CD4-positive, alpha-beta memory T cell (primary cell): ENCODE data around the gene GALC. TPM values are rescaled to one million over a fixed set of nuclear protein-coding genes. Genes with fewer than 3 reads are reported as not detected.
A peak's percentile ranks its signal among the peaks of the same experiment; 100 is the strongest.

ENCODE experiments used
- CTCF ChIA-PET: fragments of 350-600 bp; sonication (Branson Sonifier 250); formaldehyde crosslinking; loops from one replicate; lab custom pipeline; 2021; ENCODE audit warnings: inconsistent platforms; ENCODE audit not compliant: partially characterized antibody; lab: Charles Lee
- POLR2A ChIA-PET: fragments of 350-600 bp; sonication (Branson Sonifier 250); formaldehyde crosslinking; loops from one replicate; lab custom pipeline; 2021; ENCODE audit not compliant: partially characterized antibody; lab: Charles Lee
- DNase-seq, 5 donors: peaks; one replicate each; pipeline versions ENCODE4 v3.0.0 to v3.0.0-alpha.2; 2020 to 2022; ENCODE audit warnings: mixed read lengths in 1 of 5
- H3K27ac ChIP-seq: one replicate; pipeline ENCODE4 v1.7.0; 2013; ENCODE audit warnings: low read depth, low read length
- H3K27me3 ChIP-seq: 2 replicates; pipeline ENCODE4 v1.7.0; 2013; ENCODE audit warnings: mild to moderate bottlenecking, low read length, moderate library complexity; ENCODE audit not compliant: insufficient read depth
- H3K36me3 ChIP-seq: 2 replicates; pipeline ENCODE4 v1.7.0; 2013; ENCODE audit warnings: mild to moderate bottlenecking, low read length, moderate library complexity; ENCODE audit not compliant: insufficient read depth
- H3K4me1 ChIP-seq: 2 replicates; pipeline ENCODE4 v1.7.0; 2013; ENCODE audit warnings: mild to moderate bottlenecking, low read length, moderate library complexity; ENCODE audit not compliant: insufficient read depth
- H3K4me3 ChIP-seq, 2 donors: one replicate each; pipeline ENCODE4 v1.7.0; 2013; ENCODE audit warnings: low read length in 2 of 2, mild to moderate bottlenecking in 1 of 2
- H3K9me3 ChIP-seq, 2 donors: one replicate each; pipeline ENCODE4 v1.7.0; 2013; ENCODE audit warnings: low read length in 2 of 2, control low read depth in 1 of 2; ENCODE audit not compliant: control insufficient read depth in 1 of 2
- H3K27ac Mint-ChIP-seq, 7 donors: one replicate each; pipeline ENCODE4 v1.8.0; 2020 to 2021; ENCODE audit warnings: mixed read lengths in 7 of 7, mild to moderate bottlenecking in 6 of 7, inconsistent platforms in 3 of 7, moderate library complexity in 3 of 7
- H3K27me3 Mint-ChIP-seq, 2 donors: one replicate each; pipeline ENCODE4 v1.8.0; 2020 to 2021; ENCODE audit warnings: mixed read lengths in 2 of 2
- H3K36me3 Mint-ChIP-seq, 2 donors: one replicate each; pipeline ENCODE4 v1.8.0; 2020 to 2021; ENCODE audit warnings: mixed read lengths in 2 of 2, inconsistent platforms in 1 of 2, mild to moderate bottlenecking in 1 of 2
- H3K4me1 Mint-ChIP-seq, 4 donors: one replicate each; pipeline ENCODE4 v1.8.0; 2020 to 2021; ENCODE audit warnings: mixed read lengths in 4 of 4, mild to moderate bottlenecking in 1 of 4
- H3K4me3 Mint-ChIP-seq, 8 donors: one replicate each; pipeline ENCODE4 v1.8.0; 2020 to 2021; ENCODE audit warnings: mixed read lengths in 8 of 8, mild to moderate bottlenecking in 7 of 8, moderate library complexity in 6 of 8, inconsistent platforms in 3 of 8
- H3K9me3 Mint-ChIP-seq, 8 donors: one replicate each; pipeline ENCODE4 v1.8.0; 2020 to 2021; ENCODE audit warnings: mixed read lengths in 8 of 8, mild to moderate bottlenecking in 5 of 8, inconsistent platforms in 3 of 8, moderate library complexity in 1 of 8
- intact Hi-C: fragments of 100-400 bp; cut with micrococcal nuclease; formaldehyde crosslinking; loops from one replicate; pipeline ENCODE4 v1.15.1; 2023
- polyA plus RNA-seq, 2 donors: library from polyadenylated mRNA; unstranded; fragments of 300-500 nt; fragmentation: Illumina TruSeq; gene quantifications; one replicate each; pipeline ENCODE4 v1.2.3, GENCODE V29; 2021
- total RNA-seq, 2 experiments: library from RNA; stranded (reverse); gene quantifications; one replicate each; pipeline ENCODE4 v1.2.3, GENCODE V29; 2021

GALC gene
- total and polyA plus RNA-seq, 4 experiments from 2014 or later = 23.4 to 28.7 (median 27.3) TPM

- Histone ChIP-seq H3K9me3 (no peaks in the 10 kb centered on the region), H3K4me1 (no peaks in the 10 kb centered on the region), H3K27ac (no peak overlapping the region), H3K4me3 (no peak overlapping the region), H3K27me3 (no peaks in the 10 kb centered on the region), H3K36me3 (peaks cover 8% of the 10 kb centered on the region)
- peaks cover 44 to 64% of the 10 kb centered on the region in 2 donors for H3K36me3 Mint-ChIP-seq
- H3K4me1 Mint-ChIP-seq = peaks cover 0 to 11% (median 3%) of the 10 kb centered on the region in 4 donors
- intact Hi-C loops = no loop called here
- peaks cover 0 to 2% (median 0%) of the 10 kb centered on the region in 8 donors for H3K9me3 Mint-ChIP-seq
- H3K4me3 Mint-ChIP-seq = no peak overlapping the region
- ChIA-PET POLR2A (interaction anchor here (1.3 kb wide), 1 partner anchor 26 kb away, joined by 4 read pairs; no protein-coding TSS in a partner anchor), CTCF (interaction anchor here (0.7 to 1.2 kb wide), 4 partner anchors 13 to 189 kb away, joined by 3 to 5 read pairs (median 3); partner anchors contain the start of gene GALC)
- no peak for DNase-seq
- peak overlapping the region in 1 of 7 donors; percentile 70 for H3K27ac Mint-ChIP-seq
- H3K27me3 Mint-ChIP-seq = no peaks in the 10 kb centered on the region
Observed at GRCh38 chr14:87979689-87980088, 13.3 kb downstream of the GALC start.

DNA sequence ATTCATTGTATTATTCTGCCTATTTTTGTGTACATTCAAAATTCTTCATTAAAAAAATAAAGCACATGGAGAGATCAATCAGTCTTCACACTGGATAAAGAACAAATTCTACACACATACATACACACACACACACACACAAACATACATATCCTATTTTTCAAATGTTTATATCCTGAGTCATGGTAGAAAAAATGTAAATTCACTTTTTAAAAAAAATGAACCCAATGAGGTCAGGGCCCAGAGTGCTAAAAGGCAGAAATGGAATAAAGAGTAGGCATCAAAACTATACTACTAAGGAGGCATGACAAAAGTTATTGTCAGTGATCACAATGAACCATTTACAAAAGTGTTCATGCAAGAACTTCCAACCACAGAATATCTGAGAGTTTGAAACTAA is 17.3 kb downstream of the GALC start:
- Mint-ChIP-seq H3K27ac (no peak overlapping the region), H3K9me3 (peaks cover 0 to 2% (median 0%) of the 10 kb centered on the region in 8 donors), H3K27me3 (no peaks in the 10 kb centered on the region), H3K36me3 (peaks cover 48 to 65% of the 10 kb centered on the region in 2 donors), H3K4me1 (peaks cover 0 to 11% (median 4%) of the 10 kb centered on the region in 4 donors), H3K4me3 (no peak overlapping the region)
- Histone ChIP-seq H3K27ac (no peak overlapping the region), H3K9me3 (no peaks in the 10 kb centered on the region), H3K27me3 (no peaks in the 10 kb centered on the region), H3K4me1 (no peaks in the 10 kb centered on the region), H3K36me3 (no peaks in the 10 kb centered on the region), H3K4me3 (no peak overlapping the region)
- DNase-seq = no peak
- ChIA-PET CTCF (interaction anchor here (0.6 kb wide), 1 partner anchor 145 kb away, joined by 3 read pairs; no protein-coding TSS in a partner anchor), POLR2A (no interaction called here)
- intact Hi-C loops = no loop called here

DNA sequence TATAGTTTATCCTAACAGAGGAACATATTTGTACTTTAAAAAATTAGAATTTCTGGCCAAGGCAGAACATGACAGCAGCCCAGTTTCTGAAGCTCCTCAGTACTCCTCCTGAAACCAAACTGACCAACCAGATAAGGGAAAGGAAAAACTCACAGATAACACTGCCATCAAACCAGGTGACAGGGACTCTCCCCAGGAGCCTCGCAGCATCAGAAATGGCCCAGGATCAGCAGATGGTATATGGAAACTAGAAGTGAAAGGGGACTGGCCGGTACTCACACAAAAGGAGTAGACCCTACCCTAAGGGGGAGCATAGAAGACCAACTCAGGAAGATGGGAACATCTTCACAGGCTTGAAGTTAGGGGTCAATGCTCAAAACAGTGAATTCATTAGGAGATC is 22.0 kb downstream of the GALC start:
- ChIA-PET CTCF (no interaction called here), POLR2A (no interaction called here)
- Mint-ChIP-seq H3K27ac (no peak overlapping the region), H3K36me3 (peaks cover 46 to 69% of the 10 kb centered on the region in 2 donors), H3K9me3 (no peaks in the 10 kb centered on the region), H3K4me1 (peaks cover 0 to 4% (median 0%) of the 10 kb centered on the region in 4 donors), H3K4me3 (peak overlapping the region in 1 of 8 donors; percentile 0), H3K27me3 (no peaks in the 10 kb centered on the region)
- H3K36me3 ChIP-seq = peaks cover 7% of the 10 kb centered on the region
- DNase-seq = no peak
- H3K4me1 ChIP-seq = no peaks in the 10 kb centered on the region
- H3K4me3 ChIP-seq = no peak overlapping the region
- intact Hi-C loops = no loop called here
- H3K27ac ChIP-seq = no peak overlapping the region
- no peaks in the 10 kb centered on the region for H3K27me3 ChIP-seq
- H3K9me3 ChIP-seq = no peaks in the 10 kb centered on the region

- intact Hi-C loops = no loop called here
- H3K27ac Mint-ChIP-seq = no peak overlapping the region
- peaks cover 0 to 4% (median 0%) of the 10 kb centered on the region in 8 donors for H3K9me3 Mint-ChIP-seq
- DNase-seq = no peak
- H3K9me3 ChIP-seq = no peaks in the 10 kb centered on the region
- peaks cover 0 to 4% (median 2%) of the 10 kb centered on the region in 4 donors for H3K4me1 Mint-ChIP-seq
- ChIA-PET POLR2A (interaction anchor here (1.2 to 1.7 kb wide), 2 partner anchors 15 to 25 kb away, joined by 4 to 8 read pairs; partner anchors contain the start of gene GALC), CTCF (interaction anchor here (1.0 to 1.4 kb wide), 2 partner anchors 21 to 201 kb away, joined by 3 to 6 read pairs; no protein-coding TSS in a partner anchor)
- no peaks in the 10 kb centered on the region for H3K27me3 Mint-ChIP-seq
- peaks cover 7% of the 10 kb centered on the region for H3K36me3 ChIP-seq
- no peak overlapping the region for H3K27ac ChIP-seq
- no peak overlapping the region for H3K4me3 ChIP-seq
- no peak overlapping the region for H3K4me3 Mint-ChIP-seq
- H3K4me1 ChIP-seq = no peaks in the 10 kb centered on the region
- H3K36me3 Mint-ChIP-seq = peaks cover 51 to 68% of the 10 kb centered on the region in 2 donors
- H3K27me3 ChIP-seq = no peaks in the 10 kb centered on the region
Observed at GRCh38 chr14:87967496-87967895, 25.5 kb downstream of the GALC start.

- POLR2A ChIA-PET = interaction anchor here (1.2 kb wide), 1 partner anchor 15 kb away, joined by 4 read pairs; no protein-coding TSS in a partner anchor
- DNase-seq = no peak
Observed at GRCh38 chr14:87966816-87967215, 26.2 kb downstream of the GALC start.

DNA sequence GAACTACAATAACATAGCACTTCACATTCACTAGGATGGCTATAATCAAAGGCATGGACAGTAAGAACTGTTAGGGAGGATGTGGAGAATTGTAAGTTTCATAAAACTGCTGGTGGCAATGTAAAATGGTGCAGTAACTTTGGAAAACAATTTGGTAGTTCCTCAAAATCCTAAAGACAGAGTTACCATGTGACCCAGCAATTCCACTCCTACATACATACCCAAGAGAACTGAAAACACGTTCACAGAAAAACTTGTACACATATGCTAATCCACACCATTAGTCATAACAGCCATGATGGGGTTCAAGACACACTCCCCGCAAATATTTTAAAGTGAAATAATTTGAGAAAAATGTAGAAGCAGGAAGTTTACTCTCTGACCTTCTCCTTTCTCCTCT is 31.7 kb downstream of the GALC start:
- intact Hi-C loops = no loop called here
- DNase-seq = no peak
- Mint-ChIP-seq H3K4me1 (peaks cover 24 to 46% (median 28%) of the 10 kb centered on the region in 4 donors), H3K36me3 (peaks cover 67 to 84% of the 10 kb centered on the region in 2 donors), H3K27me3 (no peaks in the 10 kb centered on the region), H3K4me3 (no peak overlapping the region), H3K27ac (peak overlapping the region in 6 of 7 donors; percentile 27 to 95 (median 84)), H3K9me3 (peaks cover 0 to 6% (median 4%) of the 10 kb centered on the region in 8 donors)
- no peaks in the 10 kb centered on the region for H3K36me3 ChIP-seq
- H3K27me3 ChIP-seq = no peaks in the 10 kb centered on the region
- no peaks in the 10 kb centered on the region for H3K9me3 ChIP-seq
- CTCF ChIA-PET = no interaction called here
- no peak overlapping the region for H3K27ac ChIP-seq
- POLR2A ChIA-PET = interaction anchor here (0.8 kb wide), 1 partner anchor 9 kb away, joined by 4 read pairs; no protein-coding TSS in a partner anchor
- peaks cover 29% of the 10 kb centered on the region for H3K4me1 ChIP-seq
- no peak overlapping the region for H3K4me3 ChIP-seq

More at GRCh38 chr14:87966816-87967215, 26.2 kb downstream of the GALC start:
- no peaks in the 10 kb centered on the region for H3K27me3 Mint-ChIP-seq
- Histone ChIP-seq H3K36me3 (peaks cover 7% of the 10 kb centered on the region), H3K4me1 (no peaks in the 10 kb centered on the region), H3K4me3 (no peak overlapping the region), H3K9me3 (no peaks in the 10 kb centered on the region), H3K27me3 (no peaks in the 10 kb centered on the region), H3K27ac (no peak overlapping the region)
- CTCF ChIA-PET = interaction anchor here (1.1 to 1.4 kb wide), 2 partner anchors 13 to 20 kb away, joined by 3 to 6 read pairs; no protein-coding TSS in a partner anchor
- peaks cover 56 to 68% of the 10 kb centered on the region in 2 donors for H3K36me3 Mint-ChIP-seq
- H3K27ac Mint-ChIP-seq = no peak overlapping the region
- intact Hi-C loops = no loop called here
- H3K4me1 Mint-ChIP-seq = peaks cover 0 to 5% (median 1%) of the 10 kb centered on the region in 4 donors
- H3K9me3 Mint-ChIP-seq = peaks cover 0 to 4% (median 0%) of the 10 kb centered on the region in 8 donors
- no peak overlapping the region for H3K4me3 Mint-ChIP-seq

DNA sequence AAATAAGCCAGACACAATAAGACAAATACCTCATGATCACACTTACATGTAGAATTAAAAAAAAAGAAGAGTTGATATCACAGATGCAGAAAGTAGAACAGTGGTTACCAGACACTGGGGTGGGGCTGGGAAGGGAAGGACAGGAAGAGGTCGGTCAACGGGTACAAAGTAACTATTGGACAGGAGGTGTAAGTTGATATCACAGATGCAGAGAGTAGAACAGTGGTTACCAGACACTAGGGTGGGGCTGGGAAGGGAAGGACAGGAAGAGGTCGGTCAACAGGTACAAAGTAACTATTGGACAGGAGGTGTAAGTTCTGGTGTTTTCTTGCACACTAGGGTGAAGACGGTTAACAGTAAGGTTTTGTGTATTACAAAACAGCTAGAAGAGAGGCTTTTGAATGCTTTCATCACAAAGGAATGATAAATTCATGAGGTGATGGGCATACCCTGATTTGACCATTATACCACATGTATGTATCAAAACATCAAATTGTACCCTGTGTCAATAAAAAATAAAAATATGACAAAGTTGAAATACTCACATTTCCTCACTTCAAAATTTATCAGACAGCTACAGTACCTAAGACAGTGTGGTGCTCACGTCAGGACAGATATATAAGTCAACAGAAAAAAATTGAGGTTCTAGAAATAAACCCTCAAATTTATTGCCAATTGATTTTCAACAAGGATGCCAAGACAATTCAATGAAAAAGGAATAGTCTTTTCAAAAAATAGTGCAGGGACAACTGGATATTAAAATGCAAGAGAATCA is 32.8 kb downstream of the GALC start:
- Mint-ChIP-seq H3K27me3 (no peaks in the 10 kb centered on the region), H3K4me3 (peak overlapping the region in 7 of 8 donors; percentile 24 to 68 (median 50)), H3K4me1 (peaks cover 30 to 56% (median 36%) of the 10 kb centered on the region in 4 donors), H3K9me3 (peaks cover 0 to 6% (median 4%) of the 10 kb centered on the region in 8 donors), H3K27ac (peak overlapping the region; percentile 33 to 95 (median 89)), H3K36me3 (peaks cover 61 to 76% of the 10 kb centered on the region in 2 donors)
- peak; percentile 46 to 63 (median 59) for DNase-seq
- CTCF ChIA-PET = interaction anchor here (0.8 to 1.0 kb wide), 2 partner anchors 15 to 203 kb away, joined by 3 read pairs; no protein-coding TSS in a partner anchor
- H3K36me3 ChIP-seq = no peaks in the 10 kb centered on the region
- POLR2A ChIA-PET = interaction anchor here (0.9 to 1.2 kb wide), 3 partner anchors 8 to 46 kb away, joined by 4 to 6 read pairs (median 5); partner anchors contain the start of gene GALC
- no peaks in the 10 kb centered on the region for H3K9me3 ChIP-seq
- H3K4me3 ChIP-seq = no peak overlapping the region
- intact Hi-C loops = no loop called here
- H3K4me1 ChIP-seq = peaks cover 29% of the 10 kb centered on the region
- no peaks in the 10 kb centered on the region for H3K27me3 ChIP-seq
- peak overlapping the region; percentile 0 for H3K27ac ChIP-seq
